GM12878 (cell line): ENCODE measurements around the gene REPIN1.

Experiments
- TAF1 ChIP-seq: IDR thresholded peaks from 2 replicates; pipeline ENCODE4 v1.6.1; 2011; ENCODE audit warnings: mild to moderate bottlenecking, low read depth, low read length, borderline replicate concordance
- YY1 ChIP-seq: IDR thresholded peaks from 2 replicates; pipeline ENCODE4 v1.6.1; 2011; ENCODE audit warnings: low read depth, mild to moderate bottlenecking, low read length
- TF ChIP-seq, protein P1 (sequence below), 3 experiments: IDR thresholded peaks in 2 of 3; conservative IDR thresholded peaks in 1 of 3; 2 replicates each; pipeline ENCODE4 v1.5.1; 2011; ENCODE audit warnings: low read depth in 3 of 3, low read length in 3 of 3, mild to moderate bottlenecking in 3 of 3, control low read depth in 2 of 3, moderate library complexity in 2 of 3, inconsistent platforms in 1 of 3, mixed read lengths in 1 of 3; ENCODE audit not compliant: control insufficient read depth in 2 of 3, insufficient read depth in 1 of 3; ENCODE audit errors: extremely low read depth in 1 of 3

DNA sequence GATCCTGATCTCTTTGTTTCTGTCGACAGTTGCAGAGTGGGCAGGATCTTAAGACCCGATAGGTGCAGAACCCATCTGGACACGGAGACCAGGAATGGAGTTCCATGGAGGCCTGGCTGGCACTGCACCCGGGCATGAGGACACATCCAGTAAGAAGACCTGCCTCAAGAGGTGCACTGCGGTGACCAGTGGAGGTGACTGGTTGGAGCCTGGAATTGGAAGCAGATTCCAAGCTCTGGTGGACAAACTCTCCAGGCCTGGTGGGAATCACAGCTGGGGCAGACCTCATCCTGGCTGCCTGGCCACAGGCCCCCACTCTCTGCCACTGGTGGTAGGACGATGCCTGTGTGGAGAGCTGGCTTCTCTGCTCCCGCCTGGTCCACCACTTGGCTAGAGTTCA lies 41.5 kb downstream of the REPIN1 start:
- no peak for TF ChIP-seq TAF1
- no peak for TF ChIP-seq YY1
- TF ChIP-seq, protein P1, sequence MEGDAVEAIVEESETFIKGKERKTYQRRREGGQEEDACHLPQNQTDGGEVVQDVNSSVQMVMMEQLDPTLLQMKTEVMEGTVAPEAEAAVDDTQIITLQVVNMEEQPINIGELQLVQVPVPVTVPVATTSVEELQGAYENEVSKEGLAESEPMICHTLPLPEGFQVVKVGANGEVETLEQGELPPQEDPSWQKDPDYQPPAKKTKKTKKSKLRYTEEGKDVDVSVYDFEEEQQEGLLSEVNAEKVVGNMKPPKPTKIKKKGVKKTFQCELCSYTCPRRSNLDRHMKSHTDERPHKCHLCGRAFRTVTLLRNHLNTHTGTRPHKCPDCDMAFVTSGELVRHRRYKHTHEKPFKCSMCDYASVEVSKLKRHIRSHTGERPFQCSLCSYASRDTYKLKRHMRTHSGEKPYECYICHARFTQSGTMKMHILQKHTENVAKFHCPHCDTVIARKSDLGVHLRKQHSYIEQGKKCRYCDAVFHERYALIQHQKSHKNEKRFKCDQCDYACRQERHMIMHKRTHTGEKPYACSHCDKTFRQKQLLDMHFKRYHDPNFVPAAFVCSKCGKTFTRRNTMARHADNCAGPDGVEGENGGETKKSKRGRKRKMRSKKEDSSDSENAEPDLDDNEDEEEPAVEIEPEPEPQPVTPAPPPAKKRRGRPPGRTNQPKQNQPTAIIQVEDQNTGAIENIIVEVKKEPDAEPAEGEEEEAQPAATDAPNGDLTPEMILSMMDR (IDR thresholded peaks at IDR 0.05 in 2 of 3, conservative IDR thresholded peaks at IDR 0.05 in 1 of 3; ENCODE audit: control insufficient read depth in 2 of 3, extremely low read depth in 1 of 3, insufficient read depth in 1 of 3, low read depth in 3 of 3, low read length in 3 of 3) = no peak
